SK-N-DZ (cell line): ENCODE measurements around the gene NTN3. TPM values are rescaled to one million over a fixed set of nuclear protein-coding genes. Genes with fewer than 3 reads are reported as not detected.
"Not testable (repeated sequence)": the region's sequence is repeated elsewhere in the genome, so short reads cannot be mapped to it uniquely, and the experiment has no call there.

ENCODE experiments used
- DNase-seq: peaks from one replicate; pipeline ENCODE4 v3.0.0-alpha.2; 2015; ENCODE audit warnings: low spot score
- polyA plus RNA-seq, 2 experiments: library from polyadenylated mRNA; depleted of rRNA; stranded (reverse); fragments of >200 nt; gene quantifications; 2 replicates each; pipeline ENCODE4 v1.2.3, GENCODE V29; 2014

Gene NTN3
- 9.0 and 10.7 TPM in 2 replicates for polyA plus RNA-seq (2014; cell fraction: cytosol; rRNA removed)
- 14.6 and 17.0 TPM in 2 replicates for polyA plus RNA-seq (2014; cell fraction: nucleus; rRNA removed)

DNA sequence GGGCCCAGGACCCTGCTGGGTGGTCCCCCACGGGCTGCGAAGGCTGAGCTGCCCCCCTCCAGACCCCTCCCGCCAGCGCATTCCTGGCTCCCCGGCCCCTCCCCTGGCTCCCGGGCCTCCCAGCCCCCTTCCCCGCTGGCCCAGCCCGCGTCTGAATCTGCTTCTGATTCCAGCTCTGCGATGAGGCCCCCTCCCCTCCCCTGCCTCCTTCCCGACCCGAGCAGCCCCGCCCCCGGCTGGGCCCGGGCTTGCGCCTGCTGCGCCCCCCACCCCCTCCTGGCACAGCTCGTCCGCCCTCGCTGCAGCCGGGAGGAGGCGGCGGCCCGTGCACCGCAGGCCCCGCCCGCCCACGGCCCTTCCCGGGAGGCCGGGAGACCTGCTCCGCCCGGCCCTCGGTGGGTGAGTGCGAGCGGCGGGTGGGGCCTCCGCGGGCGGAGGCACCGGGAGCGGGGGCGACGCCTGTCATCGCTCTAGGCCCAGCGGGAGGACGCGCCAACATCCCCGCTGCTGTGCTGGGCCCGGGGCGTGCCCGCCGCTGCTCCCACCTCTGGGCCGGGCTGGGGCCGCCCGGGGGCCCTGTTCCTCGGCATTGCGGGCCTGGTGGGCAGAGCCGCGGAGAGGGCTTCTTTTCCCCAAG is at the start of gene NTN3:
Gene NTN3 (plus strand): TSS at position 282 of the 637 bp plus-strand sequence. CDS start 405 bp downstream, outside the sequence.
- peak; percentile 84 for DNase-seq

- peak; percentile 45 for DNase-seq
Measured at GRCh38 chr16:2422123-2422867, 48.8 kb upstream of the NTN3 start.

GRCh38 chr16:2424061-2425007 is 46.8 kb upstream of the NTN3 start:
- DNase-seq = no peak

GRCh38 chr16:2425008-2425518 is 46.0 kb upstream of the NTN3 start:
- no peak for DNase-seq

GRCh38 chr16:2425825-2426430 is 45.2 kb upstream of the NTN3 start:
- no peak for DNase-seq

GRCh38 chr16:2426941-2427361 is 44.1 kb upstream of the NTN3 start:
- DNase-seq = no peak

GRCh38 chr16:2427526-2427925 is 43.6 kb upstream of the NTN3 start:
- DNase-seq = no peak

GRCh38 chr16:2428051-2428783 is 42.9 kb upstream of the NTN3 start:
- peak; percentile 71 for DNase-seq

DNA sequence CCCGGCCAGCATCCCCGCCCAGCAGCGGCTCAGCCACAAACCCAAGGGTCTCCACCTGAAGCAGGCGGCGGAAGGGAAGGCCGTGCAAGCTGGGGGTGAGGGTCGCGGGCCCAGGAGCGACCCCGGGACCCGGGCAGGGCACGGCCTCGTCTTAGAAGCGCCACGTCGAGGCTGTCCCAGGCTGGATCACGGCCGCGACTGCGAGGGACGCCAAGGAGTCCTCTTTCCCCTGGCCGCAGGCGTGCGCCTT is 42.4 kb upstream of the NTN3 start:
- DNase-seq = no peak

GRCh38 chr16:2429034-2429770 is 41.9 kb upstream of the NTN3 start, which contains the start of gene CCNF:
Gene CCNF, plus strand, starts transcription at chr16:2429447. Its CDS starts 35 bp downstream, at chr16:2429482.
- peak; percentile 97 for DNase-seq

GRCh38 chr16:2429771-2430663 is 41.1 kb upstream of the NTN3 start:
- peak; percentile 49 for DNase-seq

- no peak for DNase-seq
Measured at GRCh38 chr16:2432286-2432685, 38.8 kb upstream of the NTN3 start.

DNA sequence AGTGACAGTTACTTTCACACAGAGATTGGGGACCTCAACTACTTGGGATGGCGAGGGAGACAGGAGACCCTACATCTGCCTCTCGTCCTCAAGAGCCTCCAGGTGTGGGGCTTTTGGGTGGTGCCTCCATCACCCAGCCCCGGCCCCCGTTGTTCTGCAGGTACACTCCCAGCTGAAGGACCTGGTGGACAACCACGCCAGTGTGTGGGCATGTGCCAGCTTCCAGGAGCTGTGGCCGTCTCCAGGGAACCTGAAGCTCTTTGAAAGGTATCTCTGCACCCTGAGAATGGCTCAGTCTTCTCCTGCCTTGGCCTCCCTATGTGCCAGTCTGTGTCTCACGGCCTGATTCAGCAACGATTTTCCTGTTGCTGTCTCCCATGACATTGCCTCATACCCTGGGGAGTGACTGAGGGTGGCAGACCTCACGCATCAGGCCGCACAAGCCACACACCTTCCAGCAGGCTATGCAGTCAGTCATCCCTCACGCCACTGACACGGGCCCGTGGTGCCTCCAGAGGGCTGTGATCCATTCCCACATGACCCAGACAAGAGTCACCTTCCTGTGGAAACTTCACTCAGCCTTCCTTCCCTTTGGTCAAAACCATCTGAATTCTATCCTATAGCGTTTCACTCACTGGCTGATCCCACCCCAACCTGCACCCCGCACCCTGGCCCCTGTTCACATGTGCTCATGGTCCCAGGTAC is 38.1 kb upstream of the NTN3 start:
- DNase-seq = no peak

DNA sequence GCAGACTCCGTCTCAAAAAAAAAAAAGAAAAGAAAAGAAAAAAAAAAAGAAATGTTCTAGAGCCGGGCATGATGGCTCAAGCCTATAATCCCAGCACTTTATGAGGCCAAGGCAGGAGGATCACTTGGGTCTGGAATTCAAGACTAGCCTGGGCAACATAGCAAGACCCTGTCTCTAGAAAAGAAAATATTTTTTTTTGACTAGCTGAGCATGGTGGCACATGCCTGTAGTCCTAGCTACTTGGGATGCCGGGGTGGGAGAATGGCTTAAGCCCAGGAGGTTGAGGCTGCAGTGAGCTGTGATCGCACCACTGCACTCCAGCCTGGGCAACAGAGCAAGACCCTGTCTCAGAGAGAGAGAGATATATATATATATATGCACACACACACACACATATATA is 35.9 kb upstream of the NTN3 start:
- DNase-seq = not testable (repeated sequence)

DNA sequence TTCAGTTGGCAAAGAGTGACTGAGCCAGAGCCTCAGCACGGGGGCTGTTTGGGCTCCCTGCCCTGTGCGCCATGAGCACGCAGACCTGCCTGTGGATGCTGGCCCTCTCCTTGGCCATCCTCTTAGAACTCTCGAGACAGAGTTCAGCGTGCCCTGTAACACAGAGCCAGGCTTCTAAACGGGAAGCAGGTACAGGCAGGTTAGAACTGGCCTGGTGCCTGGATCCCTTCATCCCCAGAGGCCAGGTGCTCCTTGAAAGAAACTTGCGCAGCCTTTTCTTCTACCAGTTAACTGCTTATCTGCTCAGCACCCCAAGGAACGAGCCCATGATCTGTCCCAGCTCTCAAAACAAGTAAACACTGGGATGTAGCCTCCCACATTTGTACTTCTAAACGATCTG is 35.0 kb upstream of the NTN3 start:
- no peak for DNase-seq

GRCh38 chr16:2437032-2437790 is 33.9 kb upstream of the NTN3 start:
- no peak for DNase-seq

DNA sequence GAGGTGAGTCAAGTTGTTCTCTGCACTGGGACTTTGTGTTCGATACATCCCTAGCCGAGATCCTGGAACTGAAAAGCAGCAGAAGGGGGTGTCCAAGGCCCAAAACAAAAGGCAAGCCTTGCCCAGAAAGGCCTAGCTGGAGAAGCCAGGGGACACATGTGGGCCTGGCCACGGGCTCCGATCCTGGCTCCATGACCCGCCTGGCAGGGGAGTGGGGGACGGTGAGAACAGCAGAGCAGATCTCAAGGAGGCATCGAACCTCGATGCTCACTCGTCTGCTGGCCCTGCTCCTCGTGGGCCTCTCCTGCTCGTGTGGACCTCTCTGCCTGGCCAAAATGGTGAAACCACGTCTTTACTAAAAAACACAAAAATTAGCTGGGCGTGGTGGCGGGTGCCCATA is 33.0 kb upstream of the NTN3 start:
- DNase-seq = no peak

DNA sequence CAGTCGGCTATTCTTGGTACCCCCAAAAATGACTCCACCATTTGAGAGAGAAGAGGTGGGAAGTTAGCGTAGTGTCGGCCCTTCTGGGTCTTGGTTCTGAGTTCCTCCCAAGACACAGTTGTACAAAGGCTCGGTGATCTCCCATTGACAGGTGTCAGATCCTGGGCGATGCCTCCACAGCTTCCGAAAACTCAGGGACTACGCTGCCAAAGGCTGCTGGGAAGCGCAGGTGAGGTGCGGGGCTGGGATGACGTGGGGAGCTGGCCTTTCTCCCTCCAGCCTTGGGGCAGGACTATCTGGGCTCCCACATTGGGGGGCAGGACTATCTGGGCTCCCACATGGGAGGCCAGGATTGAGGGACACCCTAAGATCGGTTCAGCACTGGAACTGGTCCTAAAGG is 31.5 kb upstream of the NTN3 start:
- no peak for DNase-seq
